ENCODE measurements around the gene MBD3L2B.

The MBD3L2B gene

DNA sequence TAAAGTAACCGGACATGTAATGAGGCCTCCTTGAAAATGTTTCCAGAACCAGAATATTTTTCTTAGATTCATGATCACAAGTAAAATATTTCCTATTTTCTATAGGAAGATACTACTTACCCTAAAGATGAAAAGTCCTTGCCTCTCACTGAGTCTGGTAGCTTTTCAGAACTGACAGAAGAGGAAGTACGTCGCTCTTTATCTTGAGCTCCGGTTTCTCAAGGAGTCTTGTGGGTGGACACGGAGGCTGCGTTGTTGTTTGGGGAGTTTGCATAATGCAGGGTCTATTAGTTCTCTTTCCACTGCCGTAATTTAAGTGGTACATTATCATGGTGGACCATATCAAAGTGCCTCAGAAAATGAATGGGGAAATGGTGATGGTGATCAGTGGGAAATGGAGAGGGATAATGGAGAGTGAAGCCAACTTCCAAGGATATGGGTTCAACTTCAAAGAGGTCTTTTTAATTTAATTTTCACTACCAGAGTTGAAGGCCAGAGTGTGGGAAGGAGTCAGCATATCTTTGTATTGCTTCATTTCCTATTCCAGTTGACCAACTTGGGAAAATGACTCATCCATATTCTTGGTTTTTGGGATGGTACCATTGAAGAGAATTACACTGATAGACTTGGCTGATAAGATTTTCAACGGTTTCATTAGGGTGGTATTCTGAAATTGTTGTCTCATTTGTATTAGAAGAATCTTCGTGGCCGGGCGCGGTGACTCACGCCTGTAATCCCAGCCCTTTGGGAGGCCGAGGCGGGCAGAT lies 23.4 kb downstream of the MBD3L2B start:
- TF ChIP-seq, protein P1, sequence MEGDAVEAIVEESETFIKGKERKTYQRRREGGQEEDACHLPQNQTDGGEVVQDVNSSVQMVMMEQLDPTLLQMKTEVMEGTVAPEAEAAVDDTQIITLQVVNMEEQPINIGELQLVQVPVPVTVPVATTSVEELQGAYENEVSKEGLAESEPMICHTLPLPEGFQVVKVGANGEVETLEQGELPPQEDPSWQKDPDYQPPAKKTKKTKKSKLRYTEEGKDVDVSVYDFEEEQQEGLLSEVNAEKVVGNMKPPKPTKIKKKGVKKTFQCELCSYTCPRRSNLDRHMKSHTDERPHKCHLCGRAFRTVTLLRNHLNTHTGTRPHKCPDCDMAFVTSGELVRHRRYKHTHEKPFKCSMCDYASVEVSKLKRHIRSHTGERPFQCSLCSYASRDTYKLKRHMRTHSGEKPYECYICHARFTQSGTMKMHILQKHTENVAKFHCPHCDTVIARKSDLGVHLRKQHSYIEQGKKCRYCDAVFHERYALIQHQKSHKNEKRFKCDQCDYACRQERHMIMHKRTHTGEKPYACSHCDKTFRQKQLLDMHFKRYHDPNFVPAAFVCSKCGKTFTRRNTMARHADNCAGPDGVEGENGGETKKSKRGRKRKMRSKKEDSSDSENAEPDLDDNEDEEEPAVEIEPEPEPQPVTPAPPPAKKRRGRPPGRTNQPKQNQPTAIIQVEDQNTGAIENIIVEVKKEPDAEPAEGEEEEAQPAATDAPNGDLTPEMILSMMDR (IDR thresholded peaks at IDR 0.05; ENCODE audit: insufficient read depth, low read length, poor library complexity, severe bottlenecking): no peak
- H3K4me3 ChIP-seq (replicated peaks; ENCODE audit: low read depth, low read length): peak overlapping the region; percentile 19
- DNase-seq (ENCODE audit: extremely low read depth, insufficient read length): no peak
- H3K27me3 ChIP-seq (replicated peaks; ENCODE audit: control insufficient read depth, insufficient read depth, low read length): no peaks in the 10 kb centered on the region; the same call in 1 of the 2 replicates
- H3K36me3 ChIP-seq (ENCODE audit: control insufficient read depth, insufficient read depth, low read length): no peaks in the 10 kb centered on the region

DNA sequence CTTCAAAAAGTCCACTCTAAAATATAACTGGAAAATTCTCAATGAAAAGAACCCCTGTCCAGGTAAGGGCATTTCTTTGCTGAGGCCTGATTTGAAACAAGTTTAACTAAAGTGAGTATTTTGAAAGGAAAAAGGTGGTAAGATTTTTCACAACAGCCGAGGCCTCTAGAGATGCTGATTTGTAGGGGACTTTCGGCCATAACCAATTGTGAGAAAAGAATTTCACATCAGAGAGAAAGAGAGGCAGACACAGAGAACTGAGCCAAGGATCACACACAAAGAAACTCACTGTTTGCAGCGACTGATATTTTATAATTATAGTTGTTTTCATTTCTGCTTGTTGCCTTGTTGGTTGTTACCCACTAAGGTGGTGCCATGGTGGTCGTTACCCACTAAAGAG lies 24.4 kb downstream of the MBD3L2B start:
- TF ChIP-seq, protein P1 (IDR thresholded peaks at IDR 0.05; ENCODE audit: insufficient read depth, low read length, poor library complexity, severe bottlenecking): no peak

DNA sequence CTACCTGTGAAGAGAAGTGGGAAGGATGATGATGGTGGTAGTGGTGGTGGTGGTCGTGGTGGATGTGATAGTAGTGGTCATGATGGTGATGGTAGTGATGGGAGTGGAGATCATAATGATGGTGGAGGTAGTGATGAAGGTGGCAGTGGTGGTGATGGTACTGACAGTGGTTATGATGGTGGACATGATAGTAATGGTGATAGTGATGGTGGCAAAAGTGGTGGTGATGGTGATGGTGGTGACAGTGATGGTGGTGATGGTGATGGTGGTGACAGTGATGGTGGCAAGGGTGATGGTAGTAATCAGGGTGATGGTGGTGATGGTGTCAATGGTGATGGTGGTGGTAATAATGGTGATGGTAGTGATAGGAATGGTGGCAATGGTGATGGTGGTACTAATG lies 26.2 kb downstream of the MBD3L2B start:
- Histone ChIP-seq H3K4me3 (replicated peaks; ENCODE audit: low read depth, low read length) (no peak overlapping the region), H3K27me3 (replicated peaks; ENCODE audit: control insufficient read depth, insufficient read depth, low read length) (no peaks in the 10 kb centered on the region; the same call in 1 of the 2 replicates), H3K36me3 (ENCODE audit: control insufficient read depth, insufficient read depth, low read length) (no peaks in the 10 kb centered on the region)
- DNase-seq (ENCODE audit: extremely low read depth, insufficient read length): no peak
- TF ChIP-seq, protein P1 (IDR thresholded peaks at IDR 0.05; ENCODE audit: insufficient read depth, low read length, poor library complexity, severe bottlenecking): no peak

More for the DNA sequence above, 24.4 kb downstream of the MBD3L2B start:
- Histone ChIP-seq H3K27me3 (replicated peaks; ENCODE audit: control insufficient read depth, insufficient read depth, low read length) (no peaks in the 10 kb centered on the region; the same call in 1 of the 2 replicates), H3K36me3 (ENCODE audit: control insufficient read depth, insufficient read depth, low read length) (no peaks in the 10 kb centered on the region), H3K4me3 (replicated peaks; ENCODE audit: low read depth, low read length) (no peak overlapping the region)
- DNase-seq (ENCODE audit: extremely low read depth, insufficient read length): no peak

DNA sequence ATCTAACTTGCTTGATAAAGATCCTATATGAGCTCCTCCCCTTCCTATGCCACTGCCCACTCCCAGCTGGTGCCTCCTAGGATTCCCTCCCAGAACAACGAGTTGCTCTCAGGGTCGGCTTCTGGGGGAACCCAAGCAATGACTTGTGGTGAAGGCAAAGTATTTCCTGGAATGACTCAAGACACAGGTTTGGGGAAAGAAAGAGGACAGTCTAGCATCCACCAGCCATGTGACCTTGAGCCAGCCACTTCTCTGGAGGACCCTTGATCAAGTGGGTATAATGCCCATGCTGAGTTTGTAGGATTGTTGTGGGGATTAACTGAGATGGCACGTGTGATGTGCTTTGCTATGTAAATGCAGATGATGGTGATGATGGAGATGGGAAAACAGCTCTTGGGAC lies 33.0 kb downstream of the MBD3L2B start:
- DNase-seq (ENCODE audit: extremely low read depth, insufficient read length): no peak
- Histone ChIP-seq H3K4me3 (replicated peaks; ENCODE audit: low read depth, low read length) (no peak overlapping the region), H3K27me3 (replicated peaks; ENCODE audit: control insufficient read depth, insufficient read depth, low read length) (no peaks in the 10 kb centered on the region), H3K36me3 (ENCODE audit: control insufficient read depth, insufficient read depth, low read length) (no peaks in the 10 kb centered on the region)
- TF ChIP-seq, protein P1 (IDR thresholded peaks at IDR 0.05; ENCODE audit: insufficient read depth, low read length, poor library complexity, severe bottlenecking): no peak

DNA sequence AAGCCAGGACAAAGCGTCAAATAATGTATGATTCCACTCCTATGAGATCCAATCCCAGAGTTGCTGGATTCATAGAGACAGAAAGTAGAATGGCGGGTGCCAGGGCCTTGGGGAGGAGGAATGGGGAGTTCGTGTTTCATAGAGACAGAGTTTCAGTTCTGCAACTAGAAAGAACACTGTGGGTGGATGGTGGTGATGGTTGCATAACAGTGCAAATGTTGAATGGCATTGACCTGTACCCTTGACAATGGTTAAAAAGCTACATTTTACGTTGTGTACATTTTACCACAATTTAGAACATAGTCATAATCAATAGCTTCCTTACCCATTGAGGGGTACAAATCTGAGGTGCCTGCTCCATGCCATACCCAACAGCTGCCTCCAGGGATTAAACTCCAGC lies 33.4 kb downstream of the MBD3L2B start:
- TF ChIP-seq, protein P1 (IDR thresholded peaks at IDR 0.05; ENCODE audit: insufficient read depth, low read length, poor library complexity, severe bottlenecking): no peak
- no peak overlapping the region for H3K4me3 ChIP-seq (replicated peaks; ENCODE audit: low read depth, low read length)
- no peaks in the 10 kb centered on the region for H3K27me3 ChIP-seq (replicated peaks; ENCODE audit: control insufficient read depth, insufficient read depth, low read length)
- H3K36me3 ChIP-seq (ENCODE audit: control insufficient read depth, insufficient read depth, low read length): no peaks in the 10 kb centered on the region
- DNase-seq (ENCODE audit: extremely low read depth, insufficient read length): no peak

Data from GM06990 (cell line).